Keratinocyte (primary cell): ENCODE data around the gene UNC13C. TPM values are rescaled to one million over a fixed set of nuclear protein-coding genes. Genes with fewer than 3 reads are reported as not detected.

Experiments
- DNase-seq: peaks from one replicate; pipeline ENCODE4 v3.0.0-alpha.2; 2011; ENCODE audit warnings: low read depth, missing footprints, low spot score
- FAIRE-seq: peaks from 2 replicates; lab custom pipeline; 2011; peaks lifted over from hg19 to GRCh38; lab: Jason Lieb, UNC
- H2AFZ ChIP-seq: 2 replicates; pipeline ENCODE4 v1.6.0; 2012; ENCODE audit warnings: low read length, control low read depth, inconsistent platforms; ENCODE audit not compliant: control insufficient read depth
- H3K27ac ChIP-seq: 2 replicates; pipeline ENCODE4 v1.5.1; 2011; ENCODE audit warnings: low read length; ENCODE audit not compliant: control insufficient read depth, insufficient read depth
- H3K27me3 ChIP-seq: 3 replicates; pipeline ENCODE4 v1.6.0; 2011; ENCODE audit warnings: low read length; ENCODE audit not compliant: control insufficient read depth, insufficient read depth; ENCODE audit errors: extremely low read depth
- H3K36me3 ChIP-seq, 2 experiments: 2 replicates in 1 of 2; 3 replicates in 1 of 2; pipeline ENCODE4 v1.5.1; 2011; ENCODE audit warnings: low read length in 2 of 2, mild to moderate bottlenecking in 1 of 2; ENCODE audit not compliant: control insufficient read depth in 2 of 2, insufficient read depth in 2 of 2; ENCODE audit errors: extremely low read depth in 1 of 2
- H3K4me1 ChIP-seq: 3 replicates; pipeline ENCODE4 v1.5.1; 2011; ENCODE audit warnings: low read length; ENCODE audit not compliant: control insufficient read depth, insufficient read depth; ENCODE audit errors: extremely low read depth
- H3K4me2 ChIP-seq: 3 replicates; pipeline ENCODE4 v1.6.0; 2011; ENCODE audit warnings: low read depth, low read length; ENCODE audit not compliant: control insufficient read depth, insufficient read depth; ENCODE audit errors: extremely low read depth
- H3K4me3 ChIP-seq, 3 experiments: fragments of 200-600 bp in 1 of 3; sonication (generic) in 1 of 3; 2 replicates in 2 of 3; 3 replicates in 1 of 3; pipeline ENCODE4 v1.5.1; 2011 to 2016; ENCODE audit warnings: low read length in 3 of 3, mild to moderate bottlenecking in 3 of 3, control low read depth in 2 of 3, inconsistent platforms in 1 of 3, low read depth in 1 of 3, mixed read lengths in 1 of 3, mixed run types in 1 of 3, moderate library complexity in 1 of 3; ENCODE audit not compliant: control insufficient read depth in 2 of 3, insufficient read depth in 2 of 3; ENCODE audit errors: extremely low read depth in 1 of 3
- H3K79me2 ChIP-seq: 2 replicates; pipeline ENCODE4 v1.6.0; 2012; ENCODE audit warnings: low read length; ENCODE audit not compliant: control insufficient read depth, insufficient read depth
- H3K9ac ChIP-seq: 3 replicates; pipeline ENCODE4 v1.6.0; 2011; ENCODE audit warnings: low read length; ENCODE audit not compliant: control insufficient read depth, insufficient read depth; ENCODE audit errors: extremely low read depth
- H3K9me1 ChIP-seq: 3 replicates; pipeline ENCODE4 v1.6.0; 2011; ENCODE audit warnings: low read length; ENCODE audit not compliant: control insufficient read depth, insufficient read depth; ENCODE audit errors: extremely low read depth
- H3K9me3 ChIP-seq: 2 replicates; pipeline ENCODE4 v1.5.1; 2012; ENCODE audit warnings: low read depth, low read length; ENCODE audit not compliant: control insufficient read depth
- H4K20me1 ChIP-seq: 3 replicates; pipeline ENCODE4 v1.6.0; 2011; ENCODE audit warnings: low read length; ENCODE audit not compliant: control insufficient read depth, insufficient read depth; ENCODE audit errors: extremely low read depth
- CTCF ChIP-seq, 3 experiments: IDR thresholded peaks in 1 of 3; conservative IDR thresholded peaks in 1 of 3; optimal IDR thresholded peaks in 1 of 3; 2 replicates in 2 of 3; 3 replicates in 1 of 3; pipeline versions ENCODE3 to v1.5.1; 2011; ENCODE audit warnings: low read length in 3 of 3, mild to moderate bottlenecking in 3 of 3, moderate library complexity in 2 of 3, control low read depth in 1 of 3, inconsistent platforms in 1 of 3; ENCODE audit not compliant: insufficient read depth in 2 of 3; ENCODE audit errors: extremely low read depth in 1 of 3
- EZH2 ChIP-seq: IDR thresholded peaks from one replicate; pipeline ENCODE4 v1.6.1; 2012; ENCODE audit warnings: inconsistent platforms, mild to moderate bottlenecking, low read length, moderate library complexity
- dilution Hi-C: fragments of 300-500 bp; cut with MboI; formaldehyde crosslinking; loops from one replicate; pipeline ENCODE4 v1.7.0; 2020; ENCODE audit warnings: low sequenced_read_pairs; ENCODE audit not compliant: extremely low pct_ligation_motif_present
- polyA plus RNA-seq, 5 experiments: library from polyadenylated mRNA; depleted of rRNA in 3 of 5; stranded (reverse) in 3 of 5; stranded (forward) in 1 of 5; unstranded in 1 of 5; fragments of >200 nt; gene quantifications; 1 replicate in 1 of 5; 2 replicates in 3 of 5; 3 replicates in 1 of 5; pipeline versions ENCODE4 v1.2.1 to v1.2.3, GENCODE V29; 2011 to 2012; ENCODE audit warnings: missing spikeins in 2 of 5, low read depth in 1 of 5, low replicate concordance in 1 of 5

UNC13C gene
- polyA plus RNA-seq, 1 donor (not counting 4 experiments of a cell fraction or from before 2014, with no cell fraction given) = not detected

GRCh38 chr15:54289590-54290136 lies 311.4 kb downstream of the UNC13C start:
- no peak for TF ChIP-seq CTCF (optimal IDR thresholded peaks at IDR 0.05 in 1 of 3, IDR thresholded peaks at IDR 0.05 in 1 of 3, conservative IDR thresholded peaks at IDR 0.05 in 1 of 3; ENCODE audit: extremely low read depth in 1 of 3, insufficient read depth in 2 of 3, low read length in 3 of 3)
- TF ChIP-seq EZH2 = no peak
- no peak overlapping the region for H2AFZ ChIP-seq
- no peak overlapping the region for H3K4me3 ChIP-seq
- H3K9me3 ChIP-seq = no peaks in the 10 kb centered on the region
- no peaks in the 10 kb centered on the region for H3K27me3 ChIP-seq
- no peak overlapping the region for H3K4me2 ChIP-seq
- H3K9ac ChIP-seq = no peak overlapping the region
- no peaks in the 10 kb centered on the region for H3K79me2 ChIP-seq
- H4K20me1 ChIP-seq = no peaks in the 10 kb centered on the region
- H3K27ac ChIP-seq = no peak overlapping the region
- dilution Hi-C loops = no loop called here
- DNase-seq = no peak
- no peak for FAIRE-seq
- H3K9me1 ChIP-seq = no peaks in the 10 kb centered on the region
- no peaks in the 10 kb centered on the region for H3K4me1 ChIP-seq
- no peaks in the 10 kb centered on the region for H3K36me3 ChIP-seq

- Histone ChIP-seq H3K9me3 (no peaks in the 10 kb centered on the region), H3K9ac (no peak overlapping the region), H3K27me3 (no peaks in the 10 kb centered on the region), H3K36me3 (no peaks in the 10 kb centered on the region), H3K4me2 (no peak overlapping the region), H3K79me2 (no peaks in the 10 kb centered on the region), H3K4me3 (no peak overlapping the region), H3K9me1 (no peaks in the 10 kb centered on the region), H3K27ac (no peak overlapping the region), H4K20me1 (no peaks in the 10 kb centered on the region), H3K4me1 (no peaks in the 10 kb centered on the region), H2AFZ (no peak overlapping the region)
- dilution Hi-C loops = no loop called here
- no peak for DNase-seq
- no peak for FAIRE-seq
- TF ChIP-seq EZH2 (no peak), CTCF (optimal IDR thresholded peaks at IDR 0.05 in 1 of 3, IDR thresholded peaks at IDR 0.05 in 1 of 3, conservative IDR thresholded peaks at IDR 0.05 in 1 of 3; ENCODE audit: extremely low read depth in 1 of 3, insufficient read depth in 2 of 3, low read length in 3 of 3) (no peak)
These were observed 320.2 kb downstream of the UNC13C start for GRCh38 chr15:54298396-54298795.
